ENCODE results near the gene HMCN2. TPM values are rescaled to one million over a fixed set of nuclear protein-coding genes. Genes with fewer than 3 reads are reported as not detected.
A peak's percentile ranks its signal among the peaks of the same experiment; 100 is the strongest.

The HMCN2 gene
- total RNA-seq, 5 donors from 2014 or later (not counting 1 experiment from before 2014, with no cell fraction given), result 0.03 TPM; not detected in 4

GRCh38 chr9:130241198-130241535 lies 24.4 kb upstream of the HMCN2 start:
- no peak for ATAC-seq (replicated peaks in 1 of 4)
- no peak overlapping the region for H3K27ac ChIP-seq (ENCODE audit: low read length)
- no peaks in the 10 kb centered on the region for H3K9me3 ChIP-seq
- Mint-ChIP-seq H3K4me1 (peaks cover 17 to 31% (median 26%) of the 10 kb centered on the region in 3 donors), H3K36me3 (no peaks in the 10 kb centered on the region), H3K9me3 (no peaks in the 10 kb centered on the region), H3K27me3 (no peaks in the 10 kb centered on the region), H3K4me3 (no peak overlapping the region), H3K27ac (no peak overlapping the region)
- peaks cover 0 to 11% of the 10 kb centered on the region in 2 experiments for H3K27me3 ChIP-seq (replicated peaks in 1 of 2; ENCODE audit: control insufficient read depth in 2 of 2, extremely low read depth in 1 of 2, insufficient read depth in 2 of 2, low read length in 1 of 2)
- no peak for DNase-seq
- 86% methylated on average over 1 of the region's 1 CpG for WGBS (ENCODE audit: insufficient coverage)
- CTCF ChIA-PET, result interaction anchor here (0.9 to 1.7 kb wide), 4 partner anchors 8 to 134 kb away, joined by 3 to 6 read pairs (median 5); no protein-coding TSS in a partner anchor
- H3K36me3 ChIP-seq (ENCODE audit: control insufficient read depth in 2 of 2, extremely low read depth in 1 of 2, insufficient read depth in 1 of 2, low read length in 1 of 2), result no peaks in the 10 kb centered on the region
- peaks cover 3 to 37% of the 10 kb centered on the region in 2 experiments for H3K4me1 ChIP-seq (ENCODE audit: control insufficient read depth in 1 of 2, extremely low read depth in 1 of 2, insufficient read depth in 2 of 2, low read length in 2 of 2)
- no peak overlapping the region for H3K4me3 ChIP-seq (ENCODE audit: control insufficient read depth in 1 of 2, extremely low read depth in 1 of 2, low read length in 1 of 2)
- POLR2A ChIA-PET, result no interaction called here

GRCh38 chr9:130242270-130243014 lies 23.1 kb upstream of the HMCN2 start:
- no peaks in the 10 kb centered on the region for H3K36me3 Mint-ChIP-seq
- peak; percentile 6 to 11 (median 10) for ATAC-seq (replicated peaks in 1 of 4)
- peak overlapping the region in 1 of 2 donors; percentile 2 for H3K4me3 ChIP-seq (ENCODE audit: control insufficient read depth in 1 of 2, extremely low read depth in 1 of 2, low read length in 1 of 2)
- WGBS (ENCODE audit: insufficient coverage), result 71% methylated on average over 4 of the region's 11 CpGs
- no peaks in the 10 kb centered on the region for H3K9me3 ChIP-seq
- no peaks in the 10 kb centered on the region for H3K27me3 Mint-ChIP-seq
- no peak overlapping the region for H3K27ac ChIP-seq (ENCODE audit: low read length)
- peaks cover 17 to 31% (median 26%) of the 10 kb centered on the region in 3 donors for H3K4me1 Mint-ChIP-seq
- ChIA-PET POLR2A (no interaction called here), CTCF (interaction anchor here (0.6 to 1.7 kb wide), 8 partner anchors 10 to 1724 kb away, joined by 3 to 10 read pairs (median 5); no protein-coding TSS in a partner anchor)
- H3K27ac Mint-ChIP-seq, result peak overlapping the region; percentile 5 to 54
- H3K27me3 ChIP-seq (replicated peaks in 1 of 2; ENCODE audit: control insufficient read depth in 2 of 2, extremely low read depth in 1 of 2, insufficient read depth in 2 of 2, low read length in 1 of 2), result peaks cover 0 to 11% of the 10 kb centered on the region in 2 experiments
- peak overlapping the region; percentile 38 to 69 (median 60) for H3K4me3 Mint-ChIP-seq
- H3K36me3 ChIP-seq (ENCODE audit: control insufficient read depth in 2 of 2, extremely low read depth in 1 of 2, insufficient read depth in 1 of 2, low read length in 1 of 2), result no peaks in the 10 kb centered on the region
- peak in 1 of 35 experiments; percentile 4 for DNase-seq
- H3K4me1 ChIP-seq (ENCODE audit: control insufficient read depth in 1 of 2, extremely low read depth in 1 of 2, insufficient read depth in 2 of 2, low read length in 2 of 2), result peaks cover 3 to 33% of the 10 kb centered on the region in 2 experiments
- H3K9me3 Mint-ChIP-seq, result no peaks in the 10 kb centered on the region

- Mint-ChIP-seq H3K27me3 (no peaks in the 10 kb centered on the region), H3K36me3 (no peaks in the 10 kb centered on the region), H3K4me1 (peaks cover 17 to 31% (median 26%) of the 10 kb centered on the region in 3 donors), H3K27ac (peak overlapping the region; percentile 54 to 55), H3K9me3 (no peaks in the 10 kb centered on the region), H3K4me3 (peak overlapping the region; percentile 38 to 69 (median 60))
- Histone ChIP-seq H3K4me1 (ENCODE audit: control insufficient read depth in 1 of 2, extremely low read depth in 1 of 2, insufficient read depth in 2 of 2, low read length in 2 of 2) (peaks cover 3 to 33% of the 10 kb centered on the region in 2 experiments), H3K27me3 (replicated peaks in 1 of 2; ENCODE audit: control insufficient read depth in 2 of 2, extremely low read depth in 1 of 2, insufficient read depth in 2 of 2, low read length in 1 of 2) (peaks cover 0 to 11% of the 10 kb centered on the region in 2 experiments), H3K27ac (ENCODE audit: low read length) (no peak overlapping the region), H3K9me3 (no peaks in the 10 kb centered on the region), H3K4me3 (ENCODE audit: control insufficient read depth in 1 of 2, extremely low read depth in 1 of 2, low read length in 1 of 2) (peak overlapping the region in 1 of 2 donors; percentile 2), H3K36me3 (ENCODE audit: control insufficient read depth in 2 of 2, extremely low read depth in 1 of 2, insufficient read depth in 1 of 2, low read length in 1 of 2) (no peaks in the 10 kb centered on the region)
- peak; percentile 47 to 87 (median 74) for DNase-seq
- ChIA-PET POLR2A (no interaction called here), CTCF (interaction anchor here (0.6 to 1.7 kb wide), 7 partner anchors 12 to 1703 kb away, joined by 3 to 10 read pairs (median 3); no protein-coding TSS in a partner anchor)
- peak; percentile 81 to 91 (median 82) for ATAC-seq (replicated peaks in 1 of 4)
- 21% methylated on average over 26 of the region's 35 CpGs for WGBS (ENCODE audit: insufficient coverage)
Observed at GRCh38 chr9:130243015-130243881, 22.3 kb upstream of the HMCN2 start.

GRCh38 chr9:130243882-130244170 lies 21.7 kb upstream of the HMCN2 start:
- Histone ChIP-seq H3K9me3 (no peaks in the 10 kb centered on the region), H3K4me3 (ENCODE audit: control insufficient read depth in 1 of 2, extremely low read depth in 1 of 2, low read length in 1 of 2) (no peak overlapping the region), H3K27ac (ENCODE audit: low read length) (no peak overlapping the region), H3K4me1 (ENCODE audit: control insufficient read depth in 1 of 2, extremely low read depth in 1 of 2, insufficient read depth in 2 of 2, low read length in 2 of 2) (peaks cover 3 to 33% of the 10 kb centered on the region in 2 experiments), H3K36me3 (ENCODE audit: control insufficient read depth in 2 of 2, extremely low read depth in 1 of 2, insufficient read depth in 1 of 2, low read length in 1 of 2) (no peaks in the 10 kb centered on the region), H3K27me3 (replicated peaks in 1 of 2; ENCODE audit: control insufficient read depth in 2 of 2, extremely low read depth in 1 of 2, insufficient read depth in 2 of 2, low read length in 1 of 2) (peaks cover 0 to 11% of the 10 kb centered on the region in 2 experiments)
- no peak overlapping the region for H3K4me3 Mint-ChIP-seq
- H3K27me3 Mint-ChIP-seq, result no peaks in the 10 kb centered on the region
- WGBS (ENCODE audit: insufficient coverage), result 92% methylated on average over 7 of the region's 7 CpGs
- CTCF ChIA-PET, result interaction anchor here (0.6 to 0.7 kb wide), 3 partner anchors 13 to 1703 kb away, joined by 3 read pairs; no protein-coding TSS in a partner anchor
- ATAC-seq (replicated peaks in 1 of 4) (no peak), DNase-seq (no peak)
- POLR2A ChIA-PET, result interaction anchor here in 1 of 2 donors (0.7 kb wide), 1 partner anchor 420 kb away, joined by 14 read pairs; the partner anchor contains the start of gene PRDM12
- H3K36me3 Mint-ChIP-seq, result no peaks in the 10 kb centered on the region
- H3K27ac Mint-ChIP-seq, result no peak overlapping the region
- no peaks in the 10 kb centered on the region for H3K9me3 Mint-ChIP-seq
- peaks cover 17 to 29% (median 24%) of the 10 kb centered on the region in 3 donors for H3K4me1 Mint-ChIP-seq

GRCh38 chr9:130244548-130245165 lies 20.9 kb upstream of the HMCN2 start:
- H3K27ac Mint-ChIP-seq, result no peak overlapping the region
- CTCF ChIA-PET, result no interaction called here

More at GRCh38 chr9:130244548-130245165, 20.9 kb upstream of the HMCN2 start:
- Histone ChIP-seq H3K4me1 (ENCODE audit: control insufficient read depth in 1 of 2, extremely low read depth in 1 of 2, insufficient read depth in 2 of 2, low read length in 2 of 2) (peaks cover 3 to 29% of the 10 kb centered on the region in 2 experiments), H3K27me3 (replicated peaks in 1 of 2; ENCODE audit: control insufficient read depth in 2 of 2, extremely low read depth in 1 of 2, insufficient read depth in 2 of 2, low read length in 1 of 2) (peaks cover 0 to 11% of the 10 kb centered on the region in 2 experiments), H3K27ac (ENCODE audit: low read length) (no peak overlapping the region), H3K4me3 (ENCODE audit: control insufficient read depth in 1 of 2, extremely low read depth in 1 of 2, low read length in 1 of 2) (no peak overlapping the region), H3K36me3 (ENCODE audit: control insufficient read depth in 2 of 2, extremely low read depth in 1 of 2, insufficient read depth in 1 of 2, low read length in 1 of 2) (no peaks in the 10 kb centered on the region), H3K9me3 (no peaks in the 10 kb centered on the region)
- no peak for ATAC-seq (replicated peaks in 1 of 4)
- POLR2A ChIA-PET, result interaction anchor here in 1 of 2 donors (0.7 kb wide), 1 partner anchor 420 kb away, joined by 14 read pairs; the partner anchor contains the start of gene PRDM12
- Mint-ChIP-seq H3K36me3 (no peaks in the 10 kb centered on the region), H3K9me3 (no peaks in the 10 kb centered on the region), H3K4me3 (no peak overlapping the region), H3K27me3 (no peaks in the 10 kb centered on the region), H3K4me1 (peaks cover 17 to 27% (median 21%) of the 10 kb centered on the region in 3 donors)
- 83% methylated on average over 3 of the region's 13 CpGs for WGBS (ENCODE audit: insufficient coverage)
- DNase-seq, result no peak

All from T-cell (primary cell).